AG10803 (cell line): ENCODE results near the gene GPR84.

Experiments
- DNase-seq: peaks from one replicate; pipeline ENCODE4 v3.0.0; 2010; ENCODE audit warnings: low read depth
- H3K4me3 ChIP-seq: 2 replicates; pipeline ENCODE4 v1.5.1; 2011; ENCODE audit warnings: mild to moderate bottlenecking, low read length, control low read depth
- TF ChIP-seq, protein P1 (sequence below): conservative IDR thresholded peaks from 2 replicates; pipeline ENCODE4 v1.5.1; 2011; ENCODE audit warnings: mild to moderate bottlenecking, low read length, control low read depth, inconsistent platforms

Gene GPR84

DNA sequence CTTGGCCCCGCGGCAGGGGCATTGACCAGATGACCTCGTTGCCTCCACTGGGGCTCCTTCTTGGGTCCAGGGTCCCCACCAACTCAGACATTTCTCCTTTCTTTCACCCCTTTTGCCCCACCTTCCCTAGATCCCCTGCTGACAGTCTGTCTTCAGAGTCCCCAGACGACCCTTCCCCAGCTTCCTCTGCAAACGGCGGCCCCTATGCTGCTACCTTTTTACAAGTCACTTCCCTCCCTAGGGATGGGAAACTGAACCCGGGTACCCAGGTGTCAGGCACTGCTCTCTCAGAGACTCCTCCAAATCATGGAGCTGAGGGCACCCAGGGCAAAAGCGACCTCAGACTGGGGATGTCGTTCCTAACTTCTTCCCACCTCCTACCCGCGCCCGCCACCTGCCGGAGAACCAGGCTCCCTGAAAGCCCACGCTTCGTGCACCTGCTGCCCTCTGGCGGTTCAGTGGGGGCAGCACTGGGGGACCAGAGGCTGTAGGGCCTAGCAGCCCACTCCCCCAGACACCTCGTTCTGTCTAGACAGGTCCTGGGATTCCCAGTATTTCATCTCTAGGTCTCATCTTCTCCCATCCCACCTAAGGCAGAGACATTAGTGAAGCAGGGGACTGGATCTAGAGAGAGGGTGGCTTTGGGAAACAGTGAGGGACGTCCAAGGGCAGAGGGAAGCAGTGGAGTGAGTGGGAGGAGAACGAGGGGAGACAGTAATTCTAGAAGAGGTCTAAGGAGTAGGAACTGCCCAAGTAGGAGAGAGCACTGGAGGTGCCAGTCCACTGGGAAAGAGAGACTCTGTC lies 15.3 kb upstream of the GPR84 start:
- peak overlapping the region; percentile 57 for H3K4me3 ChIP-seq
- peak; percentile 79 for DNase-seq
- TF ChIP-seq, protein P1, sequence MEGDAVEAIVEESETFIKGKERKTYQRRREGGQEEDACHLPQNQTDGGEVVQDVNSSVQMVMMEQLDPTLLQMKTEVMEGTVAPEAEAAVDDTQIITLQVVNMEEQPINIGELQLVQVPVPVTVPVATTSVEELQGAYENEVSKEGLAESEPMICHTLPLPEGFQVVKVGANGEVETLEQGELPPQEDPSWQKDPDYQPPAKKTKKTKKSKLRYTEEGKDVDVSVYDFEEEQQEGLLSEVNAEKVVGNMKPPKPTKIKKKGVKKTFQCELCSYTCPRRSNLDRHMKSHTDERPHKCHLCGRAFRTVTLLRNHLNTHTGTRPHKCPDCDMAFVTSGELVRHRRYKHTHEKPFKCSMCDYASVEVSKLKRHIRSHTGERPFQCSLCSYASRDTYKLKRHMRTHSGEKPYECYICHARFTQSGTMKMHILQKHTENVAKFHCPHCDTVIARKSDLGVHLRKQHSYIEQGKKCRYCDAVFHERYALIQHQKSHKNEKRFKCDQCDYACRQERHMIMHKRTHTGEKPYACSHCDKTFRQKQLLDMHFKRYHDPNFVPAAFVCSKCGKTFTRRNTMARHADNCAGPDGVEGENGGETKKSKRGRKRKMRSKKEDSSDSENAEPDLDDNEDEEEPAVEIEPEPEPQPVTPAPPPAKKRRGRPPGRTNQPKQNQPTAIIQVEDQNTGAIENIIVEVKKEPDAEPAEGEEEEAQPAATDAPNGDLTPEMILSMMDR, result peak; percentile 100

DNA sequence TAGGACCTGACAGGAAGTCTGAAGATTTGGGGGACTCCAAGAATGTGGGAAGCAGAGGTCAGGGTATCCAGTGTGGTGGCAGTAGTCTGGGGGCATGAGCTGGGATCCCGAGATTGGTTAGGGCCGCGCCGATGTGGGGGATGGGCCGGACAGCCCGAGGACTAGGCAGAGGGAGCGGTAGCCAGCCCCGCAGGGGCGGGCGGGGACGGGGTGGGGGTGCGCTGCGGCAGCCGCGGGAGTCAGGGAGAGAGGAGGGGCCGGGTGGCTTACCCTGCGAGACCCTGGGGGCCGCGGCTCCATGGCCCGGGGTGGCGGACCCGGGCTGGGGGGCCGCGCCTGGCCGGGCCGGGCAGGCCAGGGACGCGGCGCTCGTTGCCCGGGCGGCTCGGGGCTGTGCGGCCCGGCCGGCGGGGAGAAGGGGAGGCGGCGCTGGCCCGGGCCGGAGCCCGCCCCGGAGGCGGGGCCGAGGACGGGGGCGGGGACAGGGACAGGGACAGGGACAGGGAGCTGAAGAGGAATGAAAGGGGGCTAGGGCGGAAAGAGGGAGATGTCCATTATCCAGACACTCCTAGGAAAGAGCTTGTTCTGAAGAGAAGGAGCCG lies 14.6 kb upstream of the GPR84 start:
- no peak for DNase-seq
- H3K4me3 ChIP-seq, result peak overlapping the region; percentile 57
- TF ChIP-seq, protein P1, result no peak

DNA sequence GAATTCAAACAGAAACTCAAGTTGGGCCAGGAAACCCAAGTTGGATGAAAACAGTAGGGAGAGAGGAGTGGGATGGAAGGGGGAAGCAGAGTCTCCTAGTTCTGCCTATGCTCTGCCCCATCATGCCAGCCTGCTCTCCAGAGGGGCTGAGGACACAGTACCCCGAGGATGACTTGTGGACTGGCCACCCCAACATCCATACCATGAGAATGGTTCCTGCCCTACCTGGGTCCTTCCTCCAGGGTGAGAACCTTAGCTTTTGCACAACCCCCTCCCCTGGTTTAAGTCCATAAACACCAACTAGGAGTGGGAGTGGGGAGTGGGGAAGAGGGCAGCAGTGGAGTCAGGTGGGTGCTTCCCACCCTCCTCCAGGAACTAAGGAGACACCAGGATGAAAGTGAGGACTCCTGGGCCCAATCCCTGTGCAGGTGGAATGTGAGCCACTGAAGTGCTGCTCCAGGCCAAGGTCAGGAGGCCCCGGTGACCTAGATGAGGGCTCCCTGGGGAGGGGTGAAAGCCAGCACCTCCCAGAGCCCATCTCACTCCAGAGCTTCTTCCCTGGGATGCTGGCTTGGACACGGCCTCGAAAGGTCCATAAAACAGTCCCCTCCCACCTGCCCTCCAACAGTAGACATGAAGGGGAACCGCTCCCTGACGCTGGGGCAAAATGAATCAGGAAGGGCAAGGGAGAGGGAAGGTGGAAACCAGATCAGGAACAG lies 13.7 kb upstream of the GPR84 start:
- DNase-seq, result no peak
- TF ChIP-seq, protein P1, result no peak
- no peak overlapping the region; the same call in 1 of the 2 replicates for H3K4me3 ChIP-seq

DNA sequence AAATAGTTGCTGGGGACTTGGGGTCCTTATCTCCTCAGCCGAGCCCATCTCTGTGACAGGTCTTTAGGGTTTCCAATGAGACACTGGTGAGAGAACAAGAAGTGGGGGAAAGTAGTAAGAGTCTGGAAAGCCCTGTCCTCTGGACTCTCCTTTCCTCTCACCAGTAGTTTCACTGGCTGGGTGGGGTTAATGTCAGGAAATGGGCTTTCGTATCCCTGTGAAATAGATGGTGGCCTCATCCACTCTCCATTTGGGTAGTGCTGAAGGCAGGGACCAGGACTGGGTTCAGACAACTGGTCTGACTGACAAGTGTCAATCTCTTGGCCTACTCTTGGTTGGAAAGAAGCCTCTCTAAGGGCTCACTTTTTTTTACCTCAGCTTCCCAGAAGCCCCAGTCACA lies 12.7 kb upstream of the GPR84 start:
- no peak for DNase-seq
- no peak overlapping the region for H3K4me3 ChIP-seq
- TF ChIP-seq, protein P1, result no peak

DNA sequence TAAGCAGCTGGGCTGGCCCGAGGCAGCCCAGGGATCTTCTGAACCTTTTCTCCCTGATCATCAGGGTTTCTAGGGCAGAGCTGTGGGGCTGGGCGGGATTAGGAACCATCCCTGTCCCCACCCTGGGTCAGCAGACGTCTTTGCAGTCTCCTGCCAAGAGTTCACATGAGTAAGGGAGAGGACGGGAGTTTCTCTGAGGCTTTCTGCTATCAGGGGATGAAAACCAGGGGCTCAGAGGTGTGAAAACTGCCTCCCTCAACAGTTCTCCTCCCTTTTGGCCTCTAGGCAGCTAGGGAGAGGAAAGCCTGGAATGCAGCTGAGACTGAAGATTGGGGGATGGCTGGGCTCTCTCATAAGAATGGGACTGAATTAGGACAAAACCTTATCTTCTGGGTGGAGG lies 12.3 kb upstream of the GPR84 start:
- no peak for DNase-seq
- H3K4me3 ChIP-seq, result no peak overlapping the region
- TF ChIP-seq, protein P1, result no peak

DNA sequence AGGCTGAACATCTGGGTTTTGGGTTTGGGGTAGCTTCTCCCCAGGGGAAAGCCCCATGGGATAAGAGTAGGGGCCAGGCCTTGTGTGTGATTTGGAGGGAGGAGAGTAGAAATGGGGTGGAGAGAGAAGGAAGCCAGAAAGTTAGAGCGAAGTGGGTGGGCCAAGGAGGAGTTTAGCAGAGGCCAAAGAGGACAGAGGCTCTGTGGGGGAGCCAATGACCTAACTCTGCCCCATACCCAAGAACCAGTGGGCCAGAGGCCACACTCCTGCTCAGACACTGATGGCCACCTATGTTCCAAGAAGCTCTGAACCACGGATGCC lies 10.9 kb upstream of the GPR84 start:
- TF ChIP-seq, protein P1, result no peak
- DNase-seq, result no peak
- H3K4me3 ChIP-seq, result no peak overlapping the region
